Stomach (tissue), 9 donors: ENCODE data around the gene GPR68. TPM values are rescaled to one million over a fixed set of nuclear protein-coding genes. Genes with fewer than 3 reads are reported as not detected.

ENCODE experiments used
- DNase-seq, 2 donors: peaks; one replicate each; pipeline versions ENCODE4 v3.0.0 to v3.0.0-alpha.2; 2013 to 2019
- H3K27ac ChIP-seq, 5 donors: fragments of 200-600 bp in 4 of 5; sonication (generic) in 4 of 5; one replicate each; pipeline ENCODE4 v1.5.1; 2013 to 2019; ENCODE audit warnings: mild to moderate bottlenecking in 1 of 5, moderate library complexity in 1 of 5
- H3K27me3 ChIP-seq, 3 donors: fragments of 200-600 bp; sonication (generic); one replicate each; pipeline ENCODE4 v1.5.1; 2017 to 2019; ENCODE audit warnings: mixed run types in 1 of 3
- H3K36me3 ChIP-seq, 4 donors: fragments of 200-600 bp; sonication (generic); 1 replicate in 3 of 4; 2 replicates in 1 of 4; pipeline ENCODE4 v1.5.1; 2016 to 2019
- H3K4me1 ChIP-seq, 4 donors: fragments of 200-600 bp; sonication (generic); one replicate each; pipeline ENCODE4 v1.5.1; 2016 to 2019
- H3K4me3 ChIP-seq, 4 donors: fragments of 200-600 bp; sonication (generic) in 3 of 4; one replicate each; pipeline ENCODE4 v1.5.1; 2016 to 2019; ENCODE audit warnings: mild to moderate bottlenecking in 1 of 4
- H3K9me3 ChIP-seq, 4 donors: fragments of 200-600 bp; sonication (generic); one replicate each; pipeline ENCODE4 v1.5.1; 2016 to 2019
- EP300 ChIP-seq: sonication (generic); formaldehyde crosslinking; IDR thresholded peaks from one replicate; pipeline ENCODE4 v1.6.1; 2017; ENCODE audit warnings: antibody characterized with exemption
- POLR2A ChIP-seq, 4 donors: fragments of 450-650 bp; IDR thresholded peaks; one replicate each; pipeline ENCODE4 v1.6.1; 2016; ENCODE audit warnings: antibody characterized with exemption in 4 of 4, control low read depth in 2 of 4, mild to moderate bottlenecking in 1 of 4, moderate library complexity in 1 of 4
- POLR2AphosphoS5 ChIP-seq, 3 donors: sonication (generic); formaldehyde crosslinking; IDR thresholded peaks; one replicate each; pipeline ENCODE4 v1.6.1; 2016; ENCODE audit warnings: antibody characterized with exemption in 3 of 3
- WGBS, 5 donors: extraction: QIAGEN DNeasy Blood & Tissue Kit in 3 of 5; methylation state at CpG; one replicate each; pipeline versions ENCODE4 v1.1.5 to v1.1.7; 2013 to 2018; 5-methylcytosine and 5-hydroxymethylcytosine counted together
- intact Hi-C: fragments of 100-400 bp; cut with DNase I; formaldehyde crosslinking; loops from one replicate; pipeline ENCODE4 v1.15.1; 2023; ENCODE audit warnings: low total_unique reads
- polyA plus RNA-seq, 3 donors: library from polyadenylated mRNA; stranded (reverse); fragments of 200-250 nt; gene quantifications; one replicate each; pipeline ENCODE4 v1.2.3, GENCODE V29; 2013
- total RNA-seq, 5 donors: library from RNA; depleted of rRNA; stranded (reverse); fragments of >200 nt; gene quantifications; one replicate each; pipeline versions ENCODE4 v1.1.0 to v1.2.3, GENCODE V29; 2014 to 2016
- TF ChIP-seq, protein P1 (sequence below), 7 experiments: fragments of 450-650 bp in 4 of 7; fragments of 200-600 bp in 3 of 7; sonication (generic) in 3 of 7; IDR thresholded peaks; one replicate each; pipeline ENCODE4 v1.5.1; 2016 to 2019; ENCODE audit warnings: antibody characterized with exemption in 7 of 7, control low read depth in 2 of 7, mild to moderate bottlenecking in 1 of 7
- donor health status: healthy with polysubstance abuse.
- donor health status: Bipolar disorder and iron deficiency.
- donor health status: healthy.

The GPR68 gene
- total and polyA plus RNA-seq, 8 donors, result 1.9 to 19.3 (median 9.0) TPM; not detected in 2

DNA sequence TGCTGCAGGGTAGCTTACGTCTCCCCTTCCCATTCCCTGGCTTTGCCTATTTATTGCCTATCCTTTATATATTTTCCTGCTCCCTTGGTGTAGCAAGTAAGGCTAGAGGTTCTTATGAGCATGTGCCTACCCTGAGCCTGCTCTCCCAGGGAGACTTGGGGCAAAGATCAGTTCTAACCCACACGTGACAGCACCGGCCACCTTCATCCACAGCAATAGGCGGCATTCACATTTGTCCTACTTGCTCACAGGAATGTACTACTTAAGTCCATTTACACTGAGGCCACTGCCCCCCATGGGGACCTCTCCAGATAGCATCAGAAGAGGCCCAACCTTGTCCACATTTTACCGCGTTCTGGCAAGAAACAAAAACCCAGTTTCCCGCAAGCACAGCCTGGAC is 8.7 kb downstream of the GPR68 start:
- peaks cover 0 to 24% (median 0%) of the 10 kb centered on the region in 4 donors for H3K4me1 ChIP-seq
- WGBS, 5 donors, result 87 to 94% (median 90%) methylated on average over 7 of the region's 7 CpGs
- no peak for DNase-seq
- TF ChIP-seq, protein P1, sequence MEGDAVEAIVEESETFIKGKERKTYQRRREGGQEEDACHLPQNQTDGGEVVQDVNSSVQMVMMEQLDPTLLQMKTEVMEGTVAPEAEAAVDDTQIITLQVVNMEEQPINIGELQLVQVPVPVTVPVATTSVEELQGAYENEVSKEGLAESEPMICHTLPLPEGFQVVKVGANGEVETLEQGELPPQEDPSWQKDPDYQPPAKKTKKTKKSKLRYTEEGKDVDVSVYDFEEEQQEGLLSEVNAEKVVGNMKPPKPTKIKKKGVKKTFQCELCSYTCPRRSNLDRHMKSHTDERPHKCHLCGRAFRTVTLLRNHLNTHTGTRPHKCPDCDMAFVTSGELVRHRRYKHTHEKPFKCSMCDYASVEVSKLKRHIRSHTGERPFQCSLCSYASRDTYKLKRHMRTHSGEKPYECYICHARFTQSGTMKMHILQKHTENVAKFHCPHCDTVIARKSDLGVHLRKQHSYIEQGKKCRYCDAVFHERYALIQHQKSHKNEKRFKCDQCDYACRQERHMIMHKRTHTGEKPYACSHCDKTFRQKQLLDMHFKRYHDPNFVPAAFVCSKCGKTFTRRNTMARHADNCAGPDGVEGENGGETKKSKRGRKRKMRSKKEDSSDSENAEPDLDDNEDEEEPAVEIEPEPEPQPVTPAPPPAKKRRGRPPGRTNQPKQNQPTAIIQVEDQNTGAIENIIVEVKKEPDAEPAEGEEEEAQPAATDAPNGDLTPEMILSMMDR (IDR thresholded peaks at IDR 0.05), result no peak
- no peak for TF ChIP-seq EP300
- TF ChIP-seq POLR2AphosphoS5 (IDR thresholded peaks at IDR 0.05), result no peak
- TF ChIP-seq POLR2A (IDR thresholded peaks at IDR 0.05), result no peak
- H3K27ac ChIP-seq, result peak overlapping the region in 1 of 5 donors; percentile 36
- peaks cover 0 to 6% (median 0%) of the 10 kb centered on the region in 4 donors for H3K9me3 ChIP-seq
- no peak overlapping the region for H3K4me3 ChIP-seq
- intact Hi-C loops, result no loop called here
- peaks cover 0 to 16% (median 11%) of the 10 kb centered on the region in 4 donors for H3K36me3 ChIP-seq
- H3K27me3 ChIP-seq, result no peaks in the 10 kb centered on the region

DNA sequence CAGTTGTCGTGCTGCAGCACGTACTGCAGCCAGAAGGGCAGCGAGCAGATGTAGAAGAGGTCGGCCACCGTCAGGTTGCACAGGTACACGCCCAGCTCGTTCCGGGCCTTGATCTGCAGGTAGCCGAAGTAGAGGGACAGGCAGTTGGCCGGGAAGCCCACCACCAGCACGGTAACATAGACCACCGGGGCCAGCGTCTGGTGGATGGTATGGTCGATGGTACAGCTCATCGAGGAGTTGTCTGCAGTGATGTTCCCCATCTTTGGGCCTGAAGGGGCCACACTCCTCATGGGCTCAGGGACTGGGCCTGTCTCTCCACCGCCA is 9.8 kb downstream of the GPR68 start:
- H3K27ac ChIP-seq, result no peak overlapping the region
- no peak for DNase-seq
- no peaks in the 10 kb centered on the region for H3K27me3 ChIP-seq
- intact Hi-C loops, result no loop called here
- H3K36me3 ChIP-seq, result peaks cover 0 to 23% (median 14%) of the 10 kb centered on the region in 4 donors
- peaks cover 0 to 6% (median 2%) of the 10 kb centered on the region in 4 donors for H3K9me3 ChIP-seq
- H3K4me3 ChIP-seq, result no peak overlapping the region
- WGBS, 5 donors, result 94 to 97% (median 96%) methylated on average over 7 to 16 of the region's 16 CpGs
- TF ChIP-seq EP300 (no peak), POLR2AphosphoS5 (IDR thresholded peaks at IDR 0.05) (no peak), POLR2A (IDR thresholded peaks at IDR 0.05) (no peak)
- TF ChIP-seq, protein P1 (IDR thresholded peaks at IDR 0.05), result no peak
- peaks cover 0 to 34% (median 0%) of the 10 kb centered on the region in 4 donors for H3K4me1 ChIP-seq

DNA sequence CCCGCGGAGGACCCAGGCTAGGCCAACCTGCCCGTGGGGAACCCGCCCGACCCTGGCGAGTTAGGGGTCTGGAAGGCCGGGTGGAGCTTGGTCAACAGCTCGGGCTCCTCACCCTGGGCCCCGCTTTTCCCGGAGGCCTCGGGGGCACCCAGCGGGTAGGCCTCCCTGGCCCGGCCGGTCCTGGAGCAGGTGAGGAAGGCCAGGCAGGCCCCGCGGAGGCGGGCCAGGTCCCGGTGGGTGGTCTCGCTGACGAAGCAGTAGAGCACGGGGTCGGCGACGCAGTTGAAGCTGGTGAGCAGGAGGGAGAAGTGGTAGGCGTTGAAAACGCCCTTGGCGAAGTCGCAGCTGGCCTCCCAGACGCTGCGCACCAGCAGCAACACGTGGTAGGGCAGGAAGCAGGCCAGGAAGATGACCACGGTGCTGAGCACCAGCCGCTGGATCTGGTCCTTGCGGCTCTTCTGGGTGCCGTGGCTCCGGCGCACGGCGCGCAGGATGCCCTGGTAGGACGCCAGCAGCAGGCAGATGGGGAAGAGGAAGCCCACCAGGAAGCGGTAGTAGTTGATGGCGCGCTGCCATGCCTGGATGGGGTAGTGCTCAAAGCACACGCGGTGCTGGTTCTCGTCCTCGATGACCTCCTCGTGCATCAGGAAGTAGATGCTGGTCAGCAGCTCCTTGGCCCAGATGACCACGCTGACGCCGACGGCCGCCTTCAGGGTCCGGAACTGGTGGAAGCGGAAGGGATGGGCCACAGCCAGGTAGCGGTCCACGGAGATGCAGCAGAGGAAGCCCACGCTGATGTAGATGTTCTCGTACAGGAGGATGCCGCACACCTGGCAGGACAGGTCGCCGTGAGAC is 10.3 kb downstream of the GPR68 start:
- no peaks in the 10 kb centered on the region for H3K27me3 ChIP-seq
- intact Hi-C loops, result no loop called here
- H3K4me1 ChIP-seq, result peaks cover 0 to 39% (median 3%) of the 10 kb centered on the region in 4 donors
- no peak for DNase-seq
- no peak for TF ChIP-seq POLR2AphosphoS5 (IDR thresholded peaks at IDR 0.05)
- TF ChIP-seq, protein P1 (IDR thresholded peaks at IDR 0.05), result no peak
- no peak for TF ChIP-seq POLR2A (IDR thresholded peaks at IDR 0.05)
- no peak for TF ChIP-seq EP300
- H3K27ac ChIP-seq, result peak overlapping the region in 3 of 5 donors; percentile 14 to 77 (median 60)
- no peak overlapping the region for H3K4me3 ChIP-seq
- 92 to 96% (median 94%) methylated on average over 51 to 63 of the region's 63 CpGs for WGBS, 5 donors
- H3K36me3 ChIP-seq, result peaks cover 0 to 23% (median 15%) of the 10 kb centered on the region in 4 donors
- peaks cover 0 to 6% (median 2%) of the 10 kb centered on the region in 4 donors for H3K9me3 ChIP-seq

DNA sequence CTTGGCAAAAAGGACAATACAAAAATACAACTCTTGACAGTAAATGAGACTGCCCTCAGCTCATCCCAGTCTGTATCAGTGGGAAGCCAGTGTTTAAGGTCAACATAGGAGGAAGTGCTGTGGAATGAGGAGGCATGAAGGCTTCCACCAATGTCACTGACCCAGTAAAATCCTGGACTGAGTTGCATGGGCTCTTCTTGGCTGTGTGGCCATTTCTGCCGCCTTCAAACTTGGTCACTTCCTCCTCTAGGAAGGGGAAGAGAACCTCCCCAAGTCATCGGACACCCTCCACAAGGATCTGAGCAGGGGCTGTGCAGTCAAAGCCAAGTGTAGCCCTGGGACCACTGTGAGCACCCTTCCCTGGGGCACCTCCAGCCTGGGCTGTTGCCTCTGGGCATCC is 11.9 kb downstream of the GPR68 start:
- Histone ChIP-seq H3K36me3 (peaks cover 0 to 39% (median 28%) of the 10 kb centered on the region in 4 donors), H3K4me3 (no peak overlapping the region), H3K27me3 (no peaks in the 10 kb centered on the region), H3K9me3 (peaks cover 0 to 6% (median 2%) of the 10 kb centered on the region in 4 donors), H3K4me1 (peaks cover 0 to 46% (median 4%) of the 10 kb centered on the region in 4 donors), H3K27ac (peak overlapping the region; percentile 6 to 79 (median 60))
- TF ChIP-seq, protein P1 (IDR thresholded peaks at IDR 0.05), result no peak
- no peak for TF ChIP-seq EP300
- no peak for TF ChIP-seq POLR2A (IDR thresholded peaks at IDR 0.05)
- TF ChIP-seq POLR2AphosphoS5 (IDR thresholded peaks at IDR 0.05), result no peak
- intact Hi-C loops, result no loop called here
- no peak for DNase-seq
- WGBS, 5 donors, result 66 to 100% (median 88%) methylated on average over 2 of the region's 2 CpGs; no CpG with 5 or more reads in 1 of the 5 donors
